Keratinocyte (primary cell): ENCODE measurements around the gene PRUNE1. TPM values are rescaled to one million over a fixed set of nuclear protein-coding genes. Genes with fewer than 3 reads are reported as not detected.

Source experiments
- DNase-seq: peaks from one replicate; pipeline ENCODE4 v3.0.0-alpha.2; 2011; ENCODE audit warnings: low read depth, missing footprints, low spot score
- FAIRE-seq: peaks from 2 replicates; lab custom pipeline; 2011; peaks lifted over from hg19 to GRCh38; lab: Jason Lieb, UNC
- H2AFZ ChIP-seq: 2 replicates; pipeline ENCODE4 v1.6.0; 2012; ENCODE audit warnings: low read length, control low read depth, inconsistent platforms; ENCODE audit not compliant: control insufficient read depth
- H3K27ac ChIP-seq: 2 replicates; pipeline ENCODE4 v1.5.1; 2011; ENCODE audit warnings: low read length; ENCODE audit not compliant: control insufficient read depth, insufficient read depth
- H3K27me3 ChIP-seq: 3 replicates; pipeline ENCODE4 v1.6.0; 2011; ENCODE audit warnings: low read length; ENCODE audit not compliant: control insufficient read depth, insufficient read depth; ENCODE audit errors: extremely low read depth
- H3K36me3 ChIP-seq, 2 experiments: 2 replicates in 1 of 2; 3 replicates in 1 of 2; pipeline ENCODE4 v1.5.1; 2011; ENCODE audit warnings: low read length in 2 of 2, mild to moderate bottlenecking in 1 of 2; ENCODE audit not compliant: control insufficient read depth in 2 of 2, insufficient read depth in 2 of 2; ENCODE audit errors: extremely low read depth in 1 of 2
- H3K4me1 ChIP-seq: 3 replicates; pipeline ENCODE4 v1.5.1; 2011; ENCODE audit warnings: low read length; ENCODE audit not compliant: control insufficient read depth, insufficient read depth; ENCODE audit errors: extremely low read depth
- H3K4me2 ChIP-seq: 3 replicates; pipeline ENCODE4 v1.6.0; 2011; ENCODE audit warnings: low read depth, low read length; ENCODE audit not compliant: control insufficient read depth, insufficient read depth; ENCODE audit errors: extremely low read depth
- H3K4me3 ChIP-seq, 3 experiments: fragments of 200-600 bp in 1 of 3; sonication (generic) in 1 of 3; 2 replicates in 2 of 3; 3 replicates in 1 of 3; pipeline ENCODE4 v1.5.1; 2011 to 2016; ENCODE audit warnings: low read length in 3 of 3, mild to moderate bottlenecking in 3 of 3, control low read depth in 2 of 3, inconsistent platforms in 1 of 3, low read depth in 1 of 3, mixed read lengths in 1 of 3, mixed run types in 1 of 3, moderate library complexity in 1 of 3; ENCODE audit not compliant: control insufficient read depth in 2 of 3, insufficient read depth in 2 of 3; ENCODE audit errors: extremely low read depth in 1 of 3
- H3K79me2 ChIP-seq: 2 replicates; pipeline ENCODE4 v1.6.0; 2012; ENCODE audit warnings: low read length; ENCODE audit not compliant: control insufficient read depth, insufficient read depth
- H3K9ac ChIP-seq: 3 replicates; pipeline ENCODE4 v1.6.0; 2011; ENCODE audit warnings: low read length; ENCODE audit not compliant: control insufficient read depth, insufficient read depth; ENCODE audit errors: extremely low read depth
- H3K9me1 ChIP-seq: 3 replicates; pipeline ENCODE4 v1.6.0; 2011; ENCODE audit warnings: low read length; ENCODE audit not compliant: control insufficient read depth, insufficient read depth; ENCODE audit errors: extremely low read depth
- H3K9me3 ChIP-seq: 2 replicates; pipeline ENCODE4 v1.5.1; 2012; ENCODE audit warnings: low read depth, low read length; ENCODE audit not compliant: control insufficient read depth
- H4K20me1 ChIP-seq: 3 replicates; pipeline ENCODE4 v1.6.0; 2011; ENCODE audit warnings: low read length; ENCODE audit not compliant: control insufficient read depth, insufficient read depth; ENCODE audit errors: extremely low read depth
- EZH2 ChIP-seq: IDR thresholded peaks from one replicate; pipeline ENCODE4 v1.6.1; 2012; ENCODE audit warnings: inconsistent platforms, mild to moderate bottlenecking, low read length, moderate library complexity
- dilution Hi-C: fragments of 300-500 bp; cut with MboI; formaldehyde crosslinking; loops from one replicate; pipeline ENCODE4 v1.7.0; 2020; ENCODE audit warnings: low sequenced_read_pairs; ENCODE audit not compliant: extremely low pct_ligation_motif_present
- polyA plus RNA-seq, 5 experiments: library from polyadenylated mRNA; depleted of rRNA in 3 of 5; stranded (reverse) in 3 of 5; stranded (forward) in 1 of 5; unstranded in 1 of 5; fragments of >200 nt; gene quantifications; 1 replicate in 1 of 5; 2 replicates in 3 of 5; 3 replicates in 1 of 5; pipeline versions ENCODE4 v1.2.1 to v1.2.3, GENCODE V29; 2011 to 2012; ENCODE audit warnings: missing spikeins in 2 of 5, low read depth in 1 of 5, low replicate concordance in 1 of 5
- TF ChIP-seq, protein P1 (sequence below), 3 experiments: IDR thresholded peaks in 1 of 3; conservative IDR thresholded peaks in 1 of 3; optimal IDR thresholded peaks in 1 of 3; 2 replicates in 2 of 3; 3 replicates in 1 of 3; pipeline versions ENCODE3 to v1.5.1; 2011; ENCODE audit warnings: low read length in 3 of 3, mild to moderate bottlenecking in 3 of 3, moderate library complexity in 2 of 3, control low read depth in 1 of 3, inconsistent platforms in 1 of 3; ENCODE audit not compliant: insufficient read depth in 2 of 3; ENCODE audit errors: extremely low read depth in 1 of 3

PRUNE1 gene
- polyA plus RNA-seq, 1 donor (not counting 4 experiments of a cell fraction or from before 2014, with no cell fraction given), result 15.4 TPM

DNA sequence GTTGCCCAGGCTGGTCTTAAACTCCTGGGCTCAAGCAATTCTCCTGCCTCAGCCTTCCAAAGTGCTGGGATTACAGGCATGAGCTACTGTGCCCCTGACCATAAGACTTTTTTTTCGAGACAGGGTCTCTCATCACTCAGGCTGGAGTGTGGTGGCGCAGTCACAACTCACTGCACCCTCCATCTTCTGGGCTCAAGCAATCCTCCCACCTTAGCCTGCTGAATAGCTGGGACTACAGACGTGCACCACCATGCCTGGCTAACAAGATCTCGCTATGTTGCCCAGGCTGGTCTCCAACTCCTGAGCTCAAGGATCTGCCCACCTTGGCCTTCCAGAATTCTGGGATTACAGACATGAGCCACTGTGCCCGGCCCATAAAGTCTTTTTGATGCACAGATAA, 41.2 kb downstream of the PRUNE1 start:
- H3K27ac ChIP-seq, result no peak overlapping the region
- dilution Hi-C loops, result no loop called here
- no peak for TF ChIP-seq EZH2
- TF ChIP-seq, protein P1, sequence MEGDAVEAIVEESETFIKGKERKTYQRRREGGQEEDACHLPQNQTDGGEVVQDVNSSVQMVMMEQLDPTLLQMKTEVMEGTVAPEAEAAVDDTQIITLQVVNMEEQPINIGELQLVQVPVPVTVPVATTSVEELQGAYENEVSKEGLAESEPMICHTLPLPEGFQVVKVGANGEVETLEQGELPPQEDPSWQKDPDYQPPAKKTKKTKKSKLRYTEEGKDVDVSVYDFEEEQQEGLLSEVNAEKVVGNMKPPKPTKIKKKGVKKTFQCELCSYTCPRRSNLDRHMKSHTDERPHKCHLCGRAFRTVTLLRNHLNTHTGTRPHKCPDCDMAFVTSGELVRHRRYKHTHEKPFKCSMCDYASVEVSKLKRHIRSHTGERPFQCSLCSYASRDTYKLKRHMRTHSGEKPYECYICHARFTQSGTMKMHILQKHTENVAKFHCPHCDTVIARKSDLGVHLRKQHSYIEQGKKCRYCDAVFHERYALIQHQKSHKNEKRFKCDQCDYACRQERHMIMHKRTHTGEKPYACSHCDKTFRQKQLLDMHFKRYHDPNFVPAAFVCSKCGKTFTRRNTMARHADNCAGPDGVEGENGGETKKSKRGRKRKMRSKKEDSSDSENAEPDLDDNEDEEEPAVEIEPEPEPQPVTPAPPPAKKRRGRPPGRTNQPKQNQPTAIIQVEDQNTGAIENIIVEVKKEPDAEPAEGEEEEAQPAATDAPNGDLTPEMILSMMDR (optimal IDR thresholded peaks at IDR 0.05 in 1 of 3, IDR thresholded peaks at IDR 0.05 in 1 of 3, conservative IDR thresholded peaks at IDR 0.05 in 1 of 3; ENCODE audit: extremely low read depth in 1 of 3, insufficient read depth in 2 of 3, low read length in 3 of 3), result no peak
- DNase-seq (no peak), FAIRE-seq (no peak)
- H3K27me3 ChIP-seq, result no peaks in the 10 kb centered on the region
- H3K79me2 ChIP-seq, result no peaks in the 10 kb centered on the region
- H3K36me3 ChIP-seq, result peaks cover 21 to 29% of the 10 kb centered on the region in 2 experiments
- no peak overlapping the region for H2AFZ ChIP-seq
- H3K9ac ChIP-seq, result no peak overlapping the region
- no peaks in the 10 kb centered on the region for H3K9me3 ChIP-seq
- H3K4me1 ChIP-seq, result peaks cover 17% of the 10 kb centered on the region
- H3K4me2 ChIP-seq, result no peak overlapping the region
- no peak overlapping the region for H3K4me3 ChIP-seq
- peaks cover 2% of the 10 kb centered on the region for H4K20me1 ChIP-seq
- H3K9me1 ChIP-seq, result no peaks in the 10 kb centered on the region

DNA sequence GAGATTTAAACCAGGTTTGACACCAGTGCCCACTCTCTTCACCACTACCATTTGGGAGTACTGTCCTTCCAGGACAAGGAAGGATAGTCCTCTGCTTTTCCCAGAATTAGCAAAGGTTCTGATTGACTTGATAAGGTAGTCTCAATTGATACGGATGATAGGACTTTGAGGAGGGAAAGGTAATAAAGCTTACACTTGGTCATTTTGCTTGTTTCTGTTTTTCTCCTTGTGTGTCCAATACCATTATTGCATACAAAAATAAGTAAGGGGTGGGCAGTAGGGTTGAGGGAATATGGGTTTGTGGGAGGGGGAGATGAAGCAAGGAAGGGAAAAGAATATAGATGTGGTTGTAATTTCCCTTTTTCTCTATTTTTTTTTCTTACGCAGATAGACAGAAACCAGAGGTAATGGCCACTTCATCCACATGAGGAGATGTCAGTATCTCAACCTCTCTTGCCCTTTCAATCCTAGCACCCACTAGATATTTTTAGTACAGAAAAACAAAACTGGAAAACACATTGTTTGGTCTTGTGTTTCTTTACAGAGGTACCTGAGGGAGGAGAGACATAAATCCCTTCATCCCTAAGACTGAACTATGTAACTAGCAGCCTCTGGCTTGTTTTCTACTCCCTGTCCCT, 41.9 kb downstream of the PRUNE1 start:
- peaks cover 20% of the 10 kb centered on the region for H3K4me1 ChIP-seq
- no peak for TF ChIP-seq EZH2
- H2AFZ ChIP-seq, result no peak overlapping the region
- H3K36me3 ChIP-seq, result peaks cover 28 to 36% of the 10 kb centered on the region in 2 experiments
- no peaks in the 10 kb centered on the region for H3K27me3 ChIP-seq
- dilution Hi-C loops, result no loop called here
- no peaks in the 10 kb centered on the region for H3K9me3 ChIP-seq
- H3K9ac ChIP-seq, result no peak overlapping the region
- peaks cover 5% of the 10 kb centered on the region for H3K79me2 ChIP-seq
- H3K9me1 ChIP-seq, result peaks cover 3% of the 10 kb centered on the region
- DNase-seq (no peak), FAIRE-seq (no peak)
- H3K27ac ChIP-seq, result no peak overlapping the region
- no peak overlapping the region for H3K4me2 ChIP-seq
- no peak overlapping the region for H3K4me3 ChIP-seq
- peaks cover 2% of the 10 kb centered on the region for H4K20me1 ChIP-seq
